HepG2 (cell line): ENCODE data around the gene PPP2R5B. TPM values are rescaled to one million over a fixed set of nuclear protein-coding genes. Genes with fewer than 3 reads are reported as not detected.

Experiments
- ATAC-seq: fragments of 200-7000 bp; cut with Tn5 transposase; 3 replicates; pipeline ENCODE4 v1.9.1; 2020; ENCODE audit warnings: mild to moderate bottlenecking, moderate library complexity
- BruUV-seq: library from RNA; stranded (reverse); fragments of 400-500 nt; replicated peaks from 2 replicates; lab custom pipeline; 2021; lab: Mats Ljungman, UMichigan
- CTCF ChIA-PET: fragments of 300-600 bp; formaldehyde crosslinking; extraction: SDS; loops from one replicate; lab custom pipeline; 2021; ENCODE audit warnings: low total read pairs, inconsistent platforms, low intra/inter-chr PET ratio; lab: Yijun Ruan, JAX
- POLR2A ChIA-PET: fragments of 350-600 bp; sonication (Branson Sonifier 250); formaldehyde crosslinking; loops from one replicate; lab custom pipeline; 2020; ENCODE audit warnings: antibody characterized with exemption, inconsistent platforms; lab: Yijun Ruan, JAX
- DNase-seq: peaks from one replicate; pipeline ENCODE4 v3.0.0-alpha.2; 2015; ENCODE audit warnings: low spot score
- FAIRE-seq: peaks from 3 replicates; lab custom pipeline; 2011; peaks lifted over from hg19 to GRCh38; lab: Jason Lieb, UNC
- H2AFZ ChIP-seq: one replicate; pipeline ENCODE4 v1.6.1; 2011; ENCODE audit warnings: low read length, inconsistent platforms
- H3K27ac ChIP-seq: fragments of 300-600 bp; 3 replicates; pipeline ENCODE4 v1.8.0; 2011; ENCODE audit warnings: mixed run types, mild to moderate bottlenecking, mixed read lengths, low read length, inconsistent platforms; ENCODE audit not compliant: insufficient read depth; ENCODE audit errors: extremely low read length
- H3K27me3 ChIP-seq, 2 experiments: fragments of 200-600 bp in 1 of 2; 2 replicates in 1 of 2; 3 replicates in 1 of 2; pipeline versions ENCODE4 v1.6.0 to v1.8.0; 2011; ENCODE audit warnings: low read length in 2 of 2, mild to moderate bottlenecking in 2 of 2, moderate library complexity in 2 of 2, inconsistent platforms in 1 of 2; ENCODE audit not compliant: insufficient read depth in 2 of 2, control insufficient read depth in 1 of 2
- H3K36me3 ChIP-seq, 2 experiments: fragments of 200-600 bp in 1 of 2; replicated peaks in 1 of 2; 2 replicates in 1 of 2; 3 replicates in 1 of 2; pipeline versions ENCODE4 v1.5.1 to v1.8.0; 2011; ENCODE audit warnings: low read length in 2 of 2, inconsistent platforms in 1 of 2; ENCODE audit not compliant: insufficient read depth in 2 of 2, control insufficient read depth in 1 of 2
- H3K4me1 ChIP-seq: 2 replicates; pipeline ENCODE4 v1.5.1; 2012; ENCODE audit warnings: low read length, inconsistent platforms; ENCODE audit not compliant: insufficient read depth
- H3K4me2 ChIP-seq: 2 replicates; pipeline ENCODE4 v1.6.0; 2011; ENCODE audit warnings: low read depth, low read length, inconsistent platforms
- H3K4me3 ChIP-seq, 3 experiments: fragments of 200-600 bp in 1 of 3; sonication (generic), shearing (Covaris generic) in 1 of 3; replicated peaks in 1 of 3; 2 replicates each; pipeline ENCODE4 v1.5.1; 2011 to 2016; ENCODE audit warnings: low read length in 3 of 3, inconsistent platforms in 2 of 3, low read depth in 2 of 3, mild to moderate bottlenecking in 2 of 3, control low read depth in 1 of 3, mixed read lengths in 1 of 3; ENCODE audit not compliant: insufficient read depth in 1 of 3
- H3K79me2 ChIP-seq: one replicate; pipeline ENCODE4 v1.6.1; 2011; ENCODE audit warnings: low read length, inconsistent platforms; ENCODE audit not compliant: insufficient read depth
- H3K9ac ChIP-seq: 2 replicates; pipeline ENCODE4 v1.6.0; 2011; ENCODE audit warnings: mild to moderate bottlenecking, low read depth, low read length, inconsistent platforms; ENCODE audit not compliant: insufficient read depth
- H3K9me3 ChIP-seq: 2 replicates; pipeline ENCODE4 v1.5.1; 2012; ENCODE audit warnings: mild to moderate bottlenecking, low read length
- H4K20me1 ChIP-seq: 2 replicates; pipeline ENCODE4 v1.6.0; 2011; ENCODE audit warnings: inconsistent platforms, mild to moderate bottlenecking, low read length, moderate library complexity; ENCODE audit not compliant: insufficient read depth
- DMAP1 ChIP-seq: IDR thresholded peaks from 2 replicates; pipeline ENCODE4 v1.6.1; 2016
- MTF1 ChIP-seq: sonication (generic); formaldehyde crosslinking; IDR thresholded peaks from 2 replicates; pipeline ENCODE4 v1.5.0; 2020; ENCODE audit warnings: missing genetic modification reagents
- NFATC3 ChIP-seq: sonication (generic); formaldehyde crosslinking; IDR thresholded peaks from 2 replicates; pipeline ENCODE4 v1.5.1; 2020; ENCODE audit warnings: mild to moderate bottlenecking, missing genetic modification reagents
- TBP ChIP-seq: sonication (generic); formaldehyde crosslinking; IDR thresholded peaks from 2 replicates; pipeline ENCODE4 v1.5.0; 2020; ENCODE audit warnings: missing genetic modification reagents
- ZNF101 ChIP-seq: sonication (generic); formaldehyde crosslinking; IDR thresholded peaks from 2 replicates; pipeline ENCODE4 v1.4.0; 2020; ENCODE audit warnings: mild to moderate bottlenecking, low read depth, missing genetic modification reagents, borderline replicate concordance
- ZNF3 ChIP-seq: IDR thresholded peaks from 2 replicates; pipeline ENCODE4 v1.7.0; 2017; ENCODE audit warnings: inconsistent platforms
- ZNF430 ChIP-seq: sonication (generic); formaldehyde crosslinking; IDR thresholded peaks from 2 replicates; pipeline ENCODE4 v1.9.0; 2021; ENCODE audit warnings: mild to moderate bottlenecking, missing genetic modification reagents
- ZNF781 ChIP-seq: sonication (generic); formaldehyde crosslinking; IDR thresholded peaks from 2 replicates; pipeline ENCODE4 v1.5.1; 2020; ENCODE audit warnings: borderline replicate concordance, mild to moderate bottlenecking, missing genetic modification reagents; ENCODE audit errors: not compliant biosample characterization
- ZNF788 ChIP-seq: sonication (generic); formaldehyde crosslinking; IDR thresholded peaks from 2 replicates; pipeline ENCODE4 v1.5.0; 2020; ENCODE audit warnings: mild to moderate bottlenecking, missing genetic modification reagents, borderline replicate concordance
- WGBS: methylation state at CpG from one replicate; pipeline ENCODE4 v1.1.6; 2017; ENCODE audit warnings: low lambda C conversion rate; 5-methylcytosine and 5-hydroxymethylcytosine counted together
- in situ Hi-C: cut with HindIII; loops from 2 replicates; pipeline ENCODE4 v1.10.0; 2017; ENCODE audit warnings: low pct_unique_long_range_greater_than_20kb; ENCODE audit not compliant: extremely low pct_ligation_motif_present
- intact Hi-C: fragments of 100-400 bp; cut with micrococcal nuclease; formaldehyde crosslinking; loops from one replicate; pipeline ENCODE4 v1.10.0; 2022; ENCODE audit not compliant: unreplicated experiment
- polyA plus RNA-seq, 8 experiments: library from polyadenylated mRNA; depleted of rRNA in 3 of 8; stranded (reverse) in 7 of 8; unstranded in 1 of 8; fragments of >200 nt; fragmentation: Illumina TruSeq in 4 of 8; extraction: Trizol in 4 of 8; gene quantifications; 2 replicates each; pipeline versions ENCODE4 v1.2.1 to v1.2.3, GENCODE V29; 2011 to 2016; ENCODE audit warnings: low read depth in 4 of 8, missing spikeins in 1 of 8, mixed read lengths in 1 of 8; ENCODE audit not compliant: insufficient read depth in 1 of 8
- total RNA-seq, 5 experiments: library from RNA; depleted of rRNA; stranded (reverse); fragments of >200 nt; fragmentation: Illumina TruSeq; extraction: Trizol; gene quantifications; 2 replicates each; pipeline ENCODE4 v1.2.3, GENCODE V29; 2016; ENCODE audit warnings: low read depth in 1 of 5
- TF ChIP-seq, protein P1 (sequence below): sonication (generic); formaldehyde crosslinking; IDR thresholded peaks from 2 replicates; pipeline ENCODE4 v1.4.0; 2020; ENCODE audit warnings: mild to moderate bottlenecking, missing genetic modification reagents

Gene PPP2R5B
- total and polyA plus RNA-seq, 2 of the 13 experiments (the other 11 are each of a cell fraction or from before 2014, with no cell fraction given) = 2.3 to 8.3 TPM

DNA sequence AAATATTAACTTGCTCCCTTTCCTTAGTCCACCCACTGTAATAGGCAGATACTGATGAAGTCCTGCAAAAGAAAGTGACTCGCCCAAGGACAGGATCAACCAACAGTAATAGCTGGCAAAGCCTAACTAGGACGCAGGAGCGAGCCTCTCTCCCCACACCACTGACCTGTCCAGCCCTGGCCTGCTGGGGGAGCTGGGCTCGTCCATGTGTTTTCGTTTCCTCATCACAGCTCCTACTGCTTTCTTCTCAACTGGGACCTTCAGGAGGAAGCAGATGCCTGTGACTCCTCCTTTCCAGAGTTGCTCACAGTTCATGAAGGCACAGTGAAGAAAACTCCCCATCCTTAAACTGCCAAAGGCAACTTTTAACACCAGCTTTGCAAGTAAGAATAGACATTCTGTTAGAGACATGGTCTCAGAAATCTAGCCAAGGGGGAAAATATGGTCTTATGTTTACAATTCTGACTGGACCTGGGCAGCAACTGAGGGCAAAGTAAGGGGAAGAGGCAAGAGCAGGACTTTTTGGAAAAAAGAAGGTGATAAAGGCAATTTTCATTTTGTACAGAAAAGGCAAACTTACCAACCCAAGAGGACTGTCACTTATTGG, 22.8 kb downstream of the PPP2R5B start (continued):
- TF ChIP-seq, protein P1, sequence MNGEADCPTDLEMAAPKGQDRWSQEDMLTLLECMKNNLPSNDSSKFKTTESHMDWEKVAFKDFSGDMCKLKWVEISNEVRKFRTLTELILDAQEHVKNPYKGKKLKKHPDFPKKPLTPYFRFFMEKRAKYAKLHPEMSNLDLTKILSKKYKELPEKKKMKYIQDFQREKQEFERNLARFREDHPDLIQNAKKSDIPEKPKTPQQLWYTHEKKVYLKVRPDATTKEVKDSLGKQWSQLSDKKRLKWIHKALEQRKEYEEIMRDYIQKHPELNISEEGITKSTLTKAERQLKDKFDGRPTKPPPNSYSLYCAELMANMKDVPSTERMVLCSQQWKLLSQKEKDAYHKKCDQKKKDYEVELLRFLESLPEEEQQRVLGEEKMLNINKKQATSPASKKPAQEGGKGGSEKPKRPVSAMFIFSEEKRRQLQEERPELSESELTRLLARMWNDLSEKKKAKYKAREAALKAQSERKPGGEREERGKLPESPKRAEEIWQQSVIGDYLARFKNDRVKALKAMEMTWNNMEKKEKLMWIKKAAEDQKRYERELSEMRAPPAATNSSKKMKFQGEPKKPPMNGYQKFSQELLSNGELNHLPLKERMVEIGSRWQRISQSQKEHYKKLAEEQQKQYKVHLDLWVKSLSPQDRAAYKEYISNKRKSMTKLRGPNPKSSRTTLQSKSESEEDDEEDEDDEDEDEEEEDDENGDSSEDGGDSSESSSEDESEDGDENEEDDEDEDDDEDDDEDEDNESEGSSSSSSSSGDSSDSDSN = 0 out of 2 replicates have a peak, but pooled peaks have one; percentile 30
- no peak for TF ChIP-seq ZNF430
- TF ChIP-seq ZNF788 (CRISPR knock-in tag) = no peak
- TF ChIP-seq TBP (CRISPR knock-in tag) = no peak
- no peak for TF ChIP-seq NFATC3 (CRISPR knock-in tag)

DNA sequence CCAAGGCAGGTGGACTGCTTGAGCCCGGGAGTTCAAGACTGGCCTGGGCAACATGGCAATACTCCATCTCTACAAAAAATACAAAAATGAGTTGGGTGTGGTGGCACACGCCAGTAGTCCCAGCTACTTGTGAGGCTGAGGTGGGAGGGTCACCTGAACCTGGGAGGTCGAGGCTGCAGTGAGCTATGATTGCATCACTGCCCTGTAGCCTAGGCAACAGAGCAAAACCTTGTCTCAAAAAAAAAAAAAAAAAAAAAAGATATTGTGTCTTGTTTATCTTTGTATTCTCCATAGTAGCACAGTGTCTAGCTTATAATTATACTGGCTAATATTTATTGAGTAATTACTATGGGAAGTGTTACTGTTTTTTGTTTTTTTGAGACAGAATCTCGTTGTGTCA, 27.0 kb downstream of the PPP2R5B start:
- FAIRE-seq = no peak
- BruUV-seq = no TSS peak
- DNase-seq = no peak
- WGBS = 25% methylated on average over 4 of the region's 4 CpGs
- CTCF ChIA-PET = no interaction called here
- TF ChIP-seq DMAP1 (CRISPR knock-in tag) (no peak), ZNF3 (no peak), ZNF101 (CRISPR knock-in tag) (no peak), ZNF781 (no peak), MTF1 (CRISPR knock-in tag) (no peak)
- TF ChIP-seq, all 625 proteins: peak for 0
- Histone ChIP-seq H3K36me3 (no peaks in the 10 kb centered on the region), H3K9me3 (no peaks in the 10 kb centered on the region), H3K4me1 (no peaks in the 10 kb centered on the region), H3K79me2 (no peaks in the 10 kb centered on the region), H3K4me3 (no peak overlapping the region), H3K27me3 (peaks cover 0 to 3% of the 10 kb centered on the region in 2 experiments; a peak in 2 of 5 replicates), H3K9ac (no peak overlapping the region), H2AFZ (no peak overlapping the region), H4K20me1 (no peaks in the 10 kb centered on the region), H3K27ac (no peak overlapping the region), H3K4me2 (no peak overlapping the region)
- in situ Hi-C loops (no loop called here), intact Hi-C loops (no loop called here)
- POLR2A ChIA-PET = interaction anchor here (0.7 kb wide), 1 partner anchor 47 kb away, joined by 4 read pairs; no protein-coding TSS in a partner anchor
- ATAC-seq = no peak
